ENCODE results near the gene IMMP2L.

Gene IMMP2L

DNA sequence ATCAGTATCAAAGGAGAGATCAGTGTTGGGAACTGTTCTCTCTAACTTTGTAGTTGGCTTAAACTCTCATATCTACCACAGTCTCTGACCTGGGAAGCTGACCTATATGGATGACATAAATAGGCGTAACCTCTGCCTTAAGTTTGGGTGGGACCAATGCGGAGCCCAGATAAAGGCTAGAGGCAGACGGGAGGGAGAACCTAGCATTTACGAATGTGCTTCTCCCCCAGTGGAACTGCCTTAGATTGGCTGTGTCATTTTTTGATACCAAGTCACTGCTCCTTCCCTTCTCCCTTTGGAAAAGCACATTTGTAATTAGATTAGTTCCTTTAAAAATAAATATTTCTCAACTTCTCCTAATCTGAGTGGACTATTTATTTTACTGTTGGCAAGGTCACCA, 495.0 kb downstream of the IMMP2L start:
- DNase-seq = no peak

DNA sequence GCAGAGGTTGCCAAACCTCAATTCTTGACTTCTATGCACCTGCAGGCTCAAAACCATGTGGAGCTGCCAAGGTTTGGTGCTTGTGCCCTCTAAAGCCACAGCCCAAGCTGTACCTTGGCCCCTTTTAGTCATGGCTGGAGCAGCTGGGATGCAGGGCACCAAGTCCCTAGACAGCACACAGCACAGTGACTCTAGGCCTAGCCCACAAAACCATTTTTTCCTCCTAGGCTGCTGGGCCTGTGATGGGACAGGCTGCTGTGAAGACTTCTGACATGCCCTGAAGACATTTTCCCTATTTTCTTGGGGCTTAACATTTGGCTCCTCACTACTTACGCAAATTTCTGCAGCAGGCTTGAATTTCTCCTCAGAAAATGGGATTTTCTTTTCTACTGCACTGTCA, 499.1 kb downstream of the IMMP2L start:
- DNase-seq = no peak

DNA sequence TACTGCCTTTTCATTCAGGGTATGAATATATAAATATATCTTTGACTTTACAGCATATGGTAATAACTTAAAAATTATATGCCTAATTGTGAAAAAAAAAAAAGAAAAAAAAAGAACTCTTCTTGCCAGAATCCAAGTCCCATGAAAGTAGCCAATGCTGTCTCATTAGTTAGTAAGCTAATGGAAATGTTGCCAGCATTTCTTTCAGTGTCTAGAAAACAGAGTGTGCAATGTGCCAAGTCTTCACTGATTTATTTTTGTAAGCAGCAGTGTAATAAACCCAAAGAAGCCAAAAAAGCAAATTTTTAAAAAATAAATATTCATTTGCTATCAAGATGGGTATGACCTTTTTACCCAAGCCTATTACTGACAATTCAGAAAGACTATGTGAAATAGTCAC, 502.5 kb downstream of the IMMP2L start:
- no peak for DNase-seq

DNA sequence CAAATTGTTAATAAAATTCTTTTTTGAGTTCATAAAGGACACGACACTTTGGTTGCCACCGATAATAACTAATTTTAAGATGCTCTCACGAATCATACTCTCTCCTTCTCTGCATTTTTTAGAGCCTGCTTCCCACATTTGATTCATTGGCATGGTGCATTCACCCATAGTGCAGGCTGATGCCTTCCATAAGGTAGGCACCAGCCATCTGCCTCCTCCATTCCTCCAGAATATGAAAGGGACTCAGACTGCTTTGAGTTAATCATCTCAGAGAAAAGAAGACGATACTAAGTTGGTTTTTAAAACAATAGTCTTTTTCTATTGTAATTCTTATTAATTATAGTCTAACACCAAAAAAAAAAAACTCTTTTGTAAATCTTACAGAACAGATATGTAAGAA, 505.2 kb downstream of the IMMP2L start:
- DNase-seq = no peak

DNA sequence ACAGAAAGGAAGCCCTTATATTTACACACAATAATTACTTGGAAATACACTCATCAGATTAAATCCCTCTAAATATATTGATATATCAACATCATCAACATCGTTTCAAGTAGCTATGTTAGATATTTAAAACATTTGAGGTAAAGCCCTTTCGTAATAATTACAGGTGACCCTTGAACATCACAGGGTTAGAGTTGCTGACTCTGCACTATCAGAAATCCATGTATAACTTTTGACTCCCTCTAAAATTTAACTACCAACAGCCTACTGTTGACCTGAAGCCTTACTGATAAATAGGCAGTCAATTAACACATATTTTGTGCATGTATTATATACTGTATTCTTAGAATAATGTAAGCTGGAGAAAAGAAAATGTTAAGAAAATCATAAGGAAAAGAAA, 505.9 kb downstream of the IMMP2L start:
- DNase-seq = no peak

DNA sequence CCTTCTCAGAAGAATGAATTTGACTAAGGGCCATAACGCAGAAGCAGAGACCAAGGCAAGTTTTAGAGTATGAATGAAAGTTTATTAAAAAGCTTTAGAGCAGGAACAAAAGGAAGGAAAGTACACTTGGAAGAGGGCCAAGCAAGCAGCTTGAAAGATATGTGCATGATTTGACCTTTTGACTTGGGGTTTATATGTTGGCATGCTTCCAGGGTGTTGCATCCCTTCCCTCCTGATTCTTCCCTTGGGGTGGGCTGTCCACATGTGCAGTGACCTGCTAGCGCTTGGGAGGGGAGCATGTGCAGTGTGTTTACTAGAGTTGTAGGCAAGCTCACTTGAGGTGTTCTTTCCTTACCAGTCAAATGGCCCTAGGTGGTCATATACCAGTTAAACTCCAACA, 509.3 kb downstream of the IMMP2L start:
- DNase-seq = no peak

DNA sequence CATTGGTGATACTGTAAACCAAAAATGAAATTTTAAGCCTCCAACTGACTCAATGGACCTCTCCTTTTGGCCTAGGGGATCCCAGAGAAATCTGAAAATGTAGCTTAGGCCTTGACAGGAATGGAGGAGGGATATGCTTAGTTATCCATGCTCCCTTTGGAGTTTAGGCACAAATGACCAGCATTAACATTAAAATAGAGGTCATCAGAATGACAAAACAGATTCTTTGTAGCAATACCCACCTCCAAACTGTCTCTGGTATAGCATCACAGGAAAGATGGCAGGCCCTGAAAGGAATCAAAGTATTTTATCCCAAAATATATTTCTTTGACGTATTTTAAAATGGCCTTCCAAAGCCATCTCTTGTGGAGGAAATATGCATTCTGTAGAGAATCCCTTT, 510.5 kb downstream of the IMMP2L start:
- no peak for DNase-seq

DNA sequence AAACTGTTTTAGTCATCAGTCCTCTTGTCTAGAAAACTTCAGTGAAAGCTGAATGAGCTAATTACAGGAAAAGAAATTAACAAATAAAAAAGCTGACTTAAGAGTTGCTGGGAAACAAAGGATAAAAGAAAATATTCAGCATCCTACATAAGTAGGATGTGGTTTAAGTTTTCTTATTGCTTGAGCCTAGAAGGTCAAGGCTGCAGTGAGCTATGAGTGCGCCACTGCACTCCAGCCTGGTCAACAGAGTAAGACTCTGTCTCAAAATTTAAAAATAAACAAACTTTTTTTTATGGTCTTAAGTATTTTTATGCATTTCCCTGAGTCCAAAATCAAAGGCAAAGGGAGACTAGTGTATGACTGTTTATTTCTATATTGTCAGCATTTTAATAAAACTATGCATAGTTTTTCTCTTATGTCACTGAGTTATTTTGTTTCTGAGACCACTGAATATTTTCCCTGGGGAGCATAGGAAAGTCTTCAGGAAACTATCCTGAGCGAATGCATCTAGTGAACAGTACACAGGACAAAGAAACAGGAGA, 511.3 kb downstream of the IMMP2L start:
- DNase-seq = no peak

DNA sequence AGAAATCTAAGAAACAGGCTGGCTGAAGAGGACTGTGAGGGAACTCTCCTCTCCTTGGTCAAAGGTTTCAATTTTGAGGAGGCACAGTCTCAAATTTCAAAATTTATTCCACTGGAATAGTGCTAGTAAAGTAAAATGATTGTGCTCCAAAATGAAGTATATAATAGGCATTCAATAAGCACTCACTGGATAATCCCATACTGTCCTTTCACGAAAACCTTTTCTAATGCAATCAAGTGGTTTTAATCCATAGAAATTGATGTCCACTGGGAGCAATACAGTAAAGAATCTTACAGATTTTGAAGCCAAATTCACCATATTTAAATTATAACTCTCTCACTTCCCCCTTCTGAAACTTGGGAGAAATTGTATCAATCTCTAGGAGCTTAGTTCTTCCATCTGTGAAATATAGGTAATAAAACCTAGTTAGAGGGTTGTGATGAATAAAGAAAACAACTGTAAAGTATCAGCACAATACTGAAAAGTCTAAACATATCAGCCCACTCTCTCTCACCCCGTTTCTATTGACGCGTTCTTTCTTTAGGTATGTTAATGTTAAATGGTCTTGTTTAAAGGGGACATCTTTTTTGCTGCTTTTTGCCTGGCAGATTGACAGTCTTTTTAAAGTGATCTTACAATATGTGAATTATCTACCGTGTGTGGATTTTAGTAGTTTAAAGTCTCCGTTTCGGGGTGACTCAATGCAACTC, 512.2 kb downstream of the IMMP2L start:
- no peak for DNase-seq

DNA sequence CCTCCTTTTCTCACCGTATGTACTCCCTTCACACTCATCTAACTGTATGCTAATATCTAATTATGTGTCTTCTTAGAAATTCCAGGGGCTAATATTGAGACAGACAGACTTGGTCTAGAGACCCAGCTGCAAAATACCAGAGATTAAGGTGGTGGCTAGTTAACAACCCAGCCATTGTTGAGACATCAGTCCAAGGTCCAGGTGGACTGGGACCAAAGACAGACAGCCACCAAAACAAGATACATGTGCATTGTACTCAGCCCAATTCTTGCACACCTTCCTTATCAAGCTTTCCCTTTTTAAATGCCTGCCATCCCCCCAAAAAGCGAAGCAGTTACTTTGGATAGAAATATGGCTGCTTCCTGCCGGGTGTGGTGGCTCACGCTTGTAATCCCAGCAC, 514.7 kb downstream of the IMMP2L start:
- DNase-seq = no peak

DNA sequence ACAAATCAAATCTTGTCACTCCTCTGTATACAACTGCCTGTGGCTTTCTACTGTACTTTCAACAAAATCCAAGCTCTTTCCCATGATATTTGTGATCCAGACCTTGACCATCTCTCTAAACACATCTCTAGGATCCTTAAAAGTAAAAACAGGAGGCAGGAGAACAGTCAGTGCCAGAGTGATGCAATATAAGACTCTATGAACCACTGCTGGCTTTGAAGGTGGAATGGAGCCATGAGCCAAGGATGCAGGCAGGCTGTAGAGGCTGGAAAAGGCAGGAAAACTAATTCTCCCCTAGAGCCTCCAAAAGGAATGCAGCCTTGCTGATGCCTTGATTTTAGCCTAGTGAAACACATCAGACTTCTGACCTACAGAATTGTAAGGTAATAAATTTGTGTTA, 516.8 kb downstream of the IMMP2L start:
- no peak for DNase-seq

DNA sequence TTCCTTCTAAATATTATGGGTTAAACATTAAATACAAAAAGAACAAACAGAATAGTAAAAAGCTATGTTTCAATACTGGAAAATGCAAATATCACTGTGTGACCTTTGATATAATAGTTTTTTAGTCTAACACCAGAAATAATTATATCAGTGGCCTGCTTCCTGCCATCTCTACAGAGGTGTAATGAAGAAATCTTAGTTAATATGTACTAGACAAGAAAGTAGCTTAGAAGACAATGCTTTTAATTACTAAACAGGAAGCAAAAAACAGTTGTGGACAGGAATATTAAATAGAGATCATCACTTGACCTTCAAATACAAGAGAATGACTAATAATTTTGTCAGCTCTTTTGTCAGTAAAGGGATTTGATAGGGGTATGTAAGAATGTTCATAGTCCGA, 518.7 kb downstream of the IMMP2L start:
- no peak for DNase-seq

DNA sequence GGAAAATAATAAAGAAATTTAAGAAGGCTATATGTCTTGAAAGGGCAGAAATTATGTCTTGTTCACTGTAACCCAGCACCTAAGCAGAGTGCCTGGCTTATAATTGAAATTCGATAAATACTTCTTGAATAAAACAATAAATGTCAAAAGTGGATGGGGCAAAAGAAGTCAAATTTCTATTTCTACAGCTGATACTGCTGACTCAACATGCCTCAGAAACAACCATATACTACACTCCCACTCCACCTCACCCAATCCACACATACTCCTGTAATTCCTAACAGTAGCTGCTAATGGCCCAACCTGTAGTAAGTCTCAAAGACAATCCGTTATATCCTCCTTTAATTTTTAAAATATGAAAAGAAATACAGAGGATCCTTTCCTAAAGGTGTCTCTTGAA, 519.5 kb downstream of the IMMP2L start:
- DNase-seq = no peak

DNA sequence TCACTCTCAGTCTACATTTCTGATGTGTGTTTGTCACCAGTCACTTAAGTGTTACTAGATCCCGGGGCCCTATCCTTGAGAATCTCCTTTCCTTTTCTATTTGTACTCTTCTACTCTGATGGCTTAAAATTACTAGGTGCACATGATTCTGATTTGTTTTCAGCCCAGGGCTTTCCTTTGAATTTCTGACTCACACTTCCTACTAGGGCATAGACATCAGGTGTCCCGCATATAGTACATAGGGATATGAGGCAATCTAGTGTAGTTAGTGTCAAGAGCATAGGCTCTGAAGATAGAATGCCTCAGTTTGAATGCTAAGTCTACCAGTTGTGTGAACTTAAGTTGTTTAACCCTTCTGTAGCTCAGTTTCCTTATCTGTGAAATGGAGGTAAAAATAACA, 520.7 kb downstream of the IMMP2L start:
- DNase-seq = no peak

DNA sequence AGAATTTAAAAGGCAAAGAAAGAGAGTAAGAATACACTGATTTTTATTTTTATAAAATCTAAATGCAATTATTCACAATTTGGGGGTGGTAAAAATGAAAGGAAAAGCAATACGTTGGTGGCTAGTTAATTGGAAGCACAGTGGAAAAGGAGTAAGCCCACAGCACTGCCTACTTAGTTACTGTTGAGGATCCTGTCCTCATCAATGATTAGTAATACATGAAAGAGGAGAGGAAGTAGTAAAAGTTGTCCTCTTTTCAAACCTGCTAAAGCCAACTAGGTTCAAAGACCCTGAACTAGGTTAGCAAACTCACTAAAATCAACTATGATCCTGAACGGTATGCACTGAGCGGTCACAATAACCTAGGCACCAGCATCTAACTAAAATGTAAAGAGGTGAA, 524.1 kb downstream of the IMMP2L start:
- no peak for DNase-seq

DNA sequence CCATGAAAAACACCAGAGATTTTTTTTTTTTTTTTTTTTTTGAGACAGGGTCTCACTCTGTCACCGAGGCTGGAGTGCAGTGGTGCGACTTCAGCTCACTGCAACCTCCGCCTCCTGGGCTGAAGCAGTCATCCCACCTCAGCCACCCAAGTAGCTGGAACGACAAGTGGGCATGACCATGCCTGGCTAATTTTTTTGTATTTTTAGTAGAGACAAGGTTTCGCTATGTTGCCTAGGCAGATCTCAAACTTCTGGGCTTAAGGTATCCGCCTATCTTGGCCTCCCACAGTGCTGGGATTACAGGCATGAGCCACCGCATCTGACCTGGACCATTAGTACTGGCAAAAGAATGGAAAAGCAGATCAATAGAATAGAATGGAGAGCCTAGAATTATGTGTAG, 530.4 kb downstream of the IMMP2L start:
- DNase-seq = no peak

DNA sequence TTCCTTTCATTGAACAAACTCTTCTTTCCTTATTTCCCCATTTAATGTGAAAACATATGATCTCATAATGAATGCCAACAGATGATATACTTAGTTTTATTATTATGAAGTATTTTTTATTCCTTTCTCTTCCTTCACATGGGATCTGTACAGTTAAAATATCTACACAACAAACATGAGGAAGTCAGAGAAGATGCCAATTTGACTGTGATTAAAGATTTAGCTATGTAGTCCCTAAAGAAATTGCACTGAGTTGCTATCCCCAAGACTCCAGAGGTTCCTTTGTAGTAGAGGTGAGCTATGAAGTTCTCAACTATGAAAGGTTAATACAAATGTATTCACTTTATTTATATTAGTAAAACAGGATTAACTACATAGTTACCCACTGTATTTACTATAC, 532.0 kb downstream of the IMMP2L start:
- DNase-seq = no peak

DNA sequence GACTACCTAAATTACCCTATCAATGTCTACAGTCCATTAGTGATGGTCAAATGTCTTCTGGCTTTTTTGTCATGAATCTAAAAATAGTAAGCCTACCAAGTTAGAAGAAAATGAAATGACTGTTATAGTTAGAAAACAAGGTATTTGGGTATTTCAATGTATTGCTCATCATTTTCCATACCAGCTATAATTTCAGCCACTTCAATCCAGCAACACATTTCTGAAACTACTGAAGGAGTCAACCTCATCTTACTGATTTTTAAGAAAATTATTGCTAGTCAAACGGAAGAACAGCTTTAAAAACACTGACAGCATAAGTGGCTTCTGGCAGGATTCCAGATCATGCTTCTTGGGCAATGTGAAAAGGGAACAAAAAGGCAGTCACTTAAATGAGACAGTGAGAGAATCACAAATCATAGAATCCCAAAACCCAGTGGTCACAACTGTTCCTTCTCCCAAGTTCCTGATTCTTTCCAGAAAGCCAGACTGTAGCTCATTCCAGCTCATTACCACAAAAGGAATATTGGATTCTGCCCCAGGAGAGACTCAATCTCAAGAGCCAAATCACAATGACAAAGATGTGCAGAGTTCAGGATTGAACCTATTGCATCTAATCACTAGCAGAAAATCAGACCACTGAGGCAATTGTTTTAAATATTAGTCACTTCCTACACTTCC, 532.6 kb downstream of the IMMP2L start:
- DNase-seq = peak; percentile 19

DNA sequence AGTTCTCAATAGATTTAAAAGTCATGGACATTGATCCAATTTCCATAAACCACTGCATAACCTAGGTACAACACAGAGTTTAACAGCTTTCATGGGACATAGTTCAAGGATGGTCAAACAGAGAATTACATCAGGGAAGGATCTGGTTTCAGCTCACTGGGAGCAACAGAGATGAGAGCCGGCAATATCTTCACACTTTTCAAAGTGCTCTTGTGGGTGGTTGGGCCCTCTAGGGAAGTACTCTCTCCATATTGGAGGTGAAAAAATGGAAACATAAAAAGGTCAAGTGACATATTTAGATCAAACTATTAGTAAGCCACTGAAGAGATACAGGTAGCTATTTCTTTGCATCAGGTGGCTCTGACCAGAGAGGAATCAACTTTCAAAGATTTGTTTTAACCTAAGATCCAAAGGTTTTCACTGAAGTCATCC, 533.1 kb downstream of the IMMP2L start:
- no peak for DNase-seq

DNA sequence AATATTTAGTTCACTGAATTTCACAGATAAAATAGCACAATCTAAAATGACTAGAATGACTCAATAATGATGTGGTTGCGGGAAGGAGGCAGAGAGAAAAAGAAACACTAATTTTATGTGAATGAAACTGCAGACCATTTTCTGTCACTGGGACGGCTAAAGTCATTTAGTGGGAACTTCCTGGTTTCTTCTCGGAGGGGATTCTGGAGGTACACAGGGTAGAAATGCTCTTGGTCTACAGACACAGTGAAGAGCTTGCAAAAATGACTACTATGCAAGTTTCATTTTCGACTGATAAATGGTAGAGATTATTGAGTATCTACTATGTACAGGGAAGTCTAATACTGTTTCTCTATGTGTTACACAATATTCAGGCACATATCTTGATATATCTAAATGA, 534.9 kb downstream of the IMMP2L start:
- no peak for DNase-seq

DNA sequence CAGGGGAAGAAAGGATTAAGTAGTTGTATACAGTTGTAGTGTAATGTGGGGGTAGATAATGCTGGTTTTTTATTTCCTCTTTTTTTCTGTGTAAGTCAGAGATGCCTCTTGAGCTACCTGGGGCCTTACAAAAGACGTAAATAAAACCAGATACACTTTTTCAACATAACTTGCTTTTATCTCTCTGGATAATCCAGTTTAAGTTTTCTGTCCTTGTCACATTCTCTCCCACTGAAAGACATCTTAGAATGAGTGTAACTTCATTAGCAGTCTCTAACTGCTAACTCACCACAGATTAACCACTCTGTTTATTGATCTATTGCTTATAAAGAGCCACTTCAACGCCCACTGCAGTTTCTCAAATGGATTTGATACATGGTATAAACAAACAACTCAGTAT, 535.5 kb downstream of the IMMP2L start:
- DNase-seq = no peak

DNA sequence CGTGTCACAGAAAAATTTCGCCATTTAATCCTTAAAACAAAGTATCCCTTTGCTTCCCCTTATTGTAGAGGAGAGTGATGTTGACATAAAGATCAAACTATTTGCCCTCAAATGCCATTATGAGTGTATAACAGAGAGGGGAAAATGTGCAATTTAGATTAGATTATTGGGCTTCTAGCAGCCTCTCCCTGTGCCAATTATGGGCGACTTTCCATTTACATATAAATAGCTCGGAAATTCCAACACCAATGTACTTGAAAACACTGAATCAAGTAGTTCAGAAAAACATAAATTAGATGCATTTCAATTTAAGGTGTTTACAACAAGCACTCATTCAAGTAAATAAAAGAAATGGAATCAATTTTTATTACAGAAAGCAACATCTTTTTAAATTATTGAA, 535.9 kb downstream of the IMMP2L start:
- no peak for DNase-seq

DNA sequence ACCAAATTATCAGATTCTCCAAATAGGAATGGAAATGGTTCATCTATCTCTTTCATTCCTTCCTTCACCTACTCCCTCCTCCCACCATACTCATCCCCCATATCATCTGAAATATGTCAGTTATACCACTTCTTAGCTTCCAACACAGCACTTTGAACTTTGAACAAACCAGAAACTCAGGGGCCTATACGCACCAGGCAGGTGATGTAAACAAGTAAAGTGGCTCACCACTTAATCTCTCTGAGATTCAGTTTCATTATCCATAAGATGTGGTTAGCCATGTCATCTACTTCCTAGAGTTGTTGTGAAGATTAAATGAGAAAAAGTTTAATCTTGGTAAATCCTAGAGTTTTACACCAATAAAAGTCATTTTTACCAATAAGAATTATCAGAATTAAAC, 537.3 kb downstream of the IMMP2L start:
- peak; percentile 7 for DNase-seq

DNA sequence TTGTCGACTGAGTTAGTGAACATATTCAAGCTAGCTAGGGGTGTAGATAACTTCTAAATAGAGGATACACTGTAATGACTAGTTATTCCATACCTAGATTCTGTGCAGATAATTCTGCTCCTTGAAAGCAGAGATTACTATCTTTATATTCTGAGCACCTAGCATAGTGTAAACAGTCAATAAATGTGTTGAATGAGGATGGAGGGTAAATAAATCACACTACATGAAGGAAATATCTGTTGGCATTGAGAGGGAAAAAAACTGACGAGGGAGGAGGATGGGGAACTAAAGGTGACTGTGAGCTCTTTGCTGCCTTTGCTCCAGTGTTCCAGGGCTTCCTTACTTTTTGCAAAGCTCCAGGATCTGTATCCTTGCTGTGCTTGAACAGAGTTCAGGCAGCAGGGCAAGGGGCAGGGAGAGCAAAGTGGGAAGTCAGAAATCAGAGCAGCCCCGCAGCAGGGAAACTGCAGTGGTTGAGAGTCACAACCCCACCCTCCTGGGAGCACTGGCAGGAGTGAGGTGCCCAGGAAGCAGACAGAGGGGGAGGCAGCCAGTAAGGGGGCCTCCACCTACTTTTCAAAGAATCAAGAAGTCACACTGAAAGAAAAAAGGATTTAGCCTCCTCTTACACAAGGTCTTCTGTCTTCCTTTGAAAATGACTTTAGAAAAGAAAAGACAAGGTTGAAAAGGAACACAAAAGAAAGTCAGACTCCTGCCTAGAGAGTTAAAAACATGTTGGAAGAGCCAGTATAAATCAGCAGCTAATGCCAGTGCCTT, 543.1 kb downstream of the IMMP2L start:
- DNase-seq = no peak
